ENCODE measurements around the gene AMACR.

Gene AMACR

GRCh38 chr5:34042321-34042720, 34.5 kb upstream of the AMACR start:
- TF ChIP-seq ZFX (IDR thresholded peaks at IDR 0.05; ENCODE audit: borderline replicate concordance) (no peak), CTCF (IDR thresholded peaks at IDR 0.05) (no peak)
- H3K27ac ChIP-seq, result no peak overlapping the region

- TF ChIP-seq ZFX (IDR thresholded peaks at IDR 0.05; ENCODE audit: borderline replicate concordance) (no peak), CTCF (IDR thresholded peaks at IDR 0.05) (no peak)
- no peak overlapping the region for H3K27ac ChIP-seq
Measured at GRCh38 chr5:34041247-34041972, 33.6 kb upstream of the AMACR start.

GRCh38 chr5:34040472-34040871, 32.6 kb upstream of the AMACR start:
- TF ChIP-seq CTCF (IDR thresholded peaks at IDR 0.05) (no peak), ZFX (IDR thresholded peaks at IDR 0.05; ENCODE audit: borderline replicate concordance) (no peak)

GRCh38 chr5:34039398-34040157, 31.7 kb upstream of the AMACR start:
- TF ChIP-seq CTCF (IDR thresholded peaks at IDR 0.05) (no peak), ZFX (IDR thresholded peaks at IDR 0.05; ENCODE audit: borderline replicate concordance) (no peak)
- H3K27ac ChIP-seq, result no peak overlapping the region

More at GRCh38 chr5:34040472-34040871, 32.6 kb upstream of the AMACR start:
- no peak overlapping the region for H3K27ac ChIP-seq

- H3K27ac ChIP-seq, result no peak overlapping the region
- TF ChIP-seq CTCF (IDR thresholded peaks at IDR 0.05), result no peak
- no peak for TF ChIP-seq ZFX (IDR thresholded peaks at IDR 0.05; ENCODE audit: borderline replicate concordance)
Measured at GRCh38 chr5:34038838-34039237, 31.0 kb upstream of the AMACR start.

GRCh38 chr5:34038390-34038789, 30.5 kb upstream of the AMACR start:
- TF ChIP-seq CTCF (IDR thresholded peaks at IDR 0.05), result no peak
- TF ChIP-seq ZFX (IDR thresholded peaks at IDR 0.05; ENCODE audit: borderline replicate concordance), result no peak
- H3K27ac ChIP-seq, result no peak overlapping the region

GRCh38 chr5:34037726-34038125, 29.9 kb upstream of the AMACR start:
- TF ChIP-seq ZFX (IDR thresholded peaks at IDR 0.05; ENCODE audit: borderline replicate concordance) (no peak), CTCF (IDR thresholded peaks at IDR 0.05) (no peak)
- H3K27ac ChIP-seq, result no peak overlapping the region

Measured in 22Rv1 (cell line).